ENCODE data around the gene OSBPL10. TPM values are rescaled to one million over a fixed set of nuclear protein-coding genes. Genes with fewer than 3 reads are reported as not detected.

OSBPL10 gene
- total and polyA plus RNA-seq, 2 of the 4 experiments (the other 2 are of a cell fraction) = 9.5 to 10.1 TPM

DNA sequence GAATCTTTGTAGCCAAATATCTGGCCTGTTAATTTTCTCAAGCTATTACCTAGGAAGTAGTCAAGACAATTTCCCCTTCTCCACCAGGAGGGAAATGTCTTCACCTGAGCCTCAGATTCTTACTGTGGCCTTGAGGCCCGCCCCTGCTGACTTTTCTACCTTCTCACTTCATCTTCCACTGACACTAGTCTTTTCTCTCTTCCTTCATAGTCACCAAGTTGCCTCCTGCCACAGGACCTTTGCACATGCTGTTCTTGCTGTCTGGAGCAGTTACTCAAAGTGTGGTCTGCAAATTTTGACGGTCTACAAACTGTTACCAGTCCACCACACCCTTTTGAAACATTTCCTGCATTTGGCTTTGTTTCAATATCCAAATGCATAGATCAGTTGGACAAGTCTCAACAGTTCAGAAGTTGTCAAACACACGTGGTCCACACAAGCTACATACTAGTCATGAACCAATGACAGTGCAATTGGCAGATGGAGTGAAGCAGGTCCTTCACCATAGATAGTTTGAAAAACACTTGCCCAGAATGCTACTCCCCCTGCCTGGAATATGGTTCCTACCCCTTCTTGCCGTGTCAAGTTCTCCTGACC lies 100.5 kb downstream of the OSBPL10 start:
- in situ Hi-C loops (cut with MboI; ENCODE audit: low sequenced_read_pairs) = no loop called here
- 75% methylated on average over 1 of the region's 4 CpGs; no CpG with 5 or more reads in 1 of the 2 experiments for WGBS, 2 experiments (ENCODE audit: extremely low coverage in 2 of 2, insufficient read length in 1 of 2)
- no peak overlapping the region for H3K9ac ChIP-seq (ENCODE audit: low read depth, low read length)

More for the DNA sequence above, 100.5 kb downstream of the OSBPL10 start:
- Histone ChIP-seq H3K14ac (replicated peaks; ENCODE audit: low read depth, low read length) (no peak overlapping the region), H3K23ac (ENCODE audit: low read depth, low read length) (no peak overlapping the region), H3K18ac (ENCODE audit: low read depth, low read length) (no peak overlapping the region), H2BK120ac (ENCODE audit: low read depth, low read length) (no peak overlapping the region), H3K4me2 (ENCODE audit: low read depth, low read length) (no peak overlapping the region), H3K4ac (ENCODE audit: low read depth, low read length) (no peak overlapping the region), H4K5ac (ENCODE audit: low read depth, low read length) (no peak overlapping the region), H2BK15ac (ENCODE audit: low read depth, low read length) (no peak overlapping the region), H4K20me1 (ENCODE audit: insufficient read depth, low read length) (no peaks in the 10 kb centered on the region; the same call in 1 of the 2 replicates), H2AK5ac (ENCODE audit: low read depth, low read length) (no peak overlapping the region), H3K27me3 (ENCODE audit: control insufficient read depth, insufficient read depth, low read length) (no peaks in the 10 kb centered on the region), H3K79me1 (ENCODE audit: low read depth in 1 of 2, low read length in 2 of 2) (peaks cover 3 to 4% of the 10 kb centered on the region in 2 experiments; a peak in 2 of 4 replicates), H3K56ac (ENCODE audit: extremely low read depth, insufficient read depth, low read length) (no peak overlapping the region), H4K8ac (ENCODE audit: low read depth in 2 of 2, low read length in 2 of 2) (no peak overlapping the region), H3K9me1 (ENCODE audit: insufficient read depth, low read length) (peaks cover 3% of the 10 kb centered on the region; the same call in 1 of the 2 replicates), H3K36me3 (ENCODE audit: control insufficient read depth, insufficient read depth, low read length) (no peaks in the 10 kb centered on the region; the same call in 1 of the 2 replicates), H3K27ac (ENCODE audit: insufficient read depth, low read length) (no peak overlapping the region), H2BK20ac (ENCODE audit: low read depth, low read length) (no peak overlapping the region), H3K9me3 (ENCODE audit: control insufficient read depth, insufficient read depth, low read length) (no peaks in the 10 kb centered on the region), H4K91ac (ENCODE audit: insufficient read depth, low read depth, low read length) (no peak overlapping the region), H2AK9ac (replicated peaks; ENCODE audit: low read depth, low read length, poor library complexity) (no peak overlapping the region), H3K4me1 (ENCODE audit: control insufficient read depth, insufficient read depth, low read length) (peaks cover 5% of the 10 kb centered on the region), H2BK5ac (ENCODE audit: low read depth, low read length, poor library complexity, severe bottlenecking) (no peak overlapping the region), H2AFZ (replicated peaks; ENCODE audit: low read length, poor library complexity) (no peak overlapping the region), H3K4me3 (ENCODE audit: insufficient read depth, low read depth, low read length) (no peak overlapping the region)
- no TSS peak for BruUV-seq (replicated peaks)
- dilution Hi-C loops (cut with HindIII; ENCODE audit: low sequenced_read_pairs, unreplicated experiment) (no loop called here), intact Hi-C loops (cut with micrococcal nuclease) (no loop called here)
- TF ChIP-seq CEBPB (IDR thresholded peaks at IDR 0.05; ENCODE audit: low read depth, low read length) = no peak
- no peak for TF ChIP-seq RFX5 (IDR thresholded peaks at IDR 0.05; ENCODE audit: low read depth, low read length)
- no peak for TF ChIP-seq RAD21 (IDR thresholded peaks at IDR 0.05; ENCODE audit: low read length)
- no peak for TF ChIP-seq RCOR1 (IDR thresholded peaks at IDR 0.05; ENCODE audit: insufficient replicate concordance, low read length)
- TF ChIP-seq SMC3 (IDR thresholded peaks at IDR 0.05; ENCODE audit: low read depth, low read length) = no peak
- TF ChIP-seq BHLHE40 (IDR thresholded peaks at IDR 0.05; ENCODE audit: low read depth, low read length) = no peak
- TF ChIP-seq MAZ (IDR thresholded peaks at IDR 0.05; ENCODE audit: borderline replicate concordance, low read depth, low read length) = no peak
- ChIA-PET POLR2A (ENCODE audit: unreplicated experiment) (no interaction called here), CTCF (no interaction called here)
- ATAC-seq (ENCODE audit: low read depth) (no peak), DNase-seq (no peak)
